Osteoblast (primary cell): Measurements from ENCODE around the gene PTPRD. TPM values are rescaled to one million over a fixed set of nuclear protein-coding genes. Genes with fewer than 3 reads are reported as not detected.

Experiments
- DNase-seq: peaks from one replicate; pipeline ENCODE4 v3.0.0; 2011; ENCODE audit warnings: low spot score, mixed read lengths; ENCODE audit not compliant: insufficient read length; ENCODE audit errors: missing footprints
- H2AFZ ChIP-seq: 2 replicates; pipeline ENCODE4 v1.6.0; 2011; ENCODE audit warnings: mild to moderate bottlenecking, low read length
- H3K27ac ChIP-seq: 2 replicates; pipeline ENCODE4 v1.5.1; 2011; ENCODE audit warnings: mild to moderate bottlenecking, low read depth, low read length, moderate library complexity
- H3K27me3 ChIP-seq: 2 replicates; pipeline ENCODE4 v1.6.0; 2012; ENCODE audit warnings: mild to moderate bottlenecking, control low read depth, inconsistent platforms, low read length, moderate library complexity; ENCODE audit not compliant: insufficient read depth
- H3K36me3 ChIP-seq: 2 replicates; pipeline ENCODE4 v1.5.1; 2011; ENCODE audit warnings: mild to moderate bottlenecking, low read length, control low read depth, moderate library complexity; ENCODE audit not compliant: insufficient read depth
- H3K4me1 ChIP-seq: 2 replicates; pipeline ENCODE4 v1.5.1; 2011; ENCODE audit warnings: mild to moderate bottlenecking, low read length, control low read depth, moderate library complexity; ENCODE audit not compliant: insufficient read depth
- H3K4me2 ChIP-seq: 2 replicates; pipeline ENCODE4 v1.6.0; 2011; ENCODE audit warnings: mild to moderate bottlenecking, low read length; ENCODE audit not compliant: insufficient read depth
- H3K4me3 ChIP-seq: fragments of 200-600 bp; sonication (generic); 3 replicates; pipeline ENCODE4 v1.5.1; 2012; ENCODE audit warnings: mild to moderate bottlenecking, low read length, inconsistent platforms; ENCODE audit not compliant: insufficient read depth
- H3K79me2 ChIP-seq: 2 replicates; pipeline ENCODE4 v1.6.0; 2012; ENCODE audit warnings: mild to moderate bottlenecking, low read length, control low read depth, inconsistent platforms; ENCODE audit not compliant: insufficient read depth
- H3K9me3 ChIP-seq: 2 replicates; pipeline ENCODE4 v1.5.1; 2011; ENCODE audit warnings: low read depth, low read length, control low read depth
- H4K20me1 ChIP-seq: 2 replicates; pipeline ENCODE4 v1.6.0; 2012; ENCODE audit warnings: mild to moderate bottlenecking, low read length, control low read depth; ENCODE audit not compliant: insufficient read depth
- total RNA-seq: library from RNA; depleted of rRNA; stranded (reverse); fragments of >200 nt; gene quantifications from 2 replicates; pipeline ENCODE4 v1.2.3, GENCODE V29; 2012
- TF ChIP-seq, protein P1 (sequence below): IDR thresholded peaks from 2 replicates; pipeline ENCODE4 v1.5.1; 2011; ENCODE audit warnings: mild to moderate bottlenecking, low read depth, low read length, moderate library complexity; ENCODE audit errors: extremely low read depth

Gene PTPRD
- total RNA-seq, 1 donor = 23.9 TPM

DNA sequence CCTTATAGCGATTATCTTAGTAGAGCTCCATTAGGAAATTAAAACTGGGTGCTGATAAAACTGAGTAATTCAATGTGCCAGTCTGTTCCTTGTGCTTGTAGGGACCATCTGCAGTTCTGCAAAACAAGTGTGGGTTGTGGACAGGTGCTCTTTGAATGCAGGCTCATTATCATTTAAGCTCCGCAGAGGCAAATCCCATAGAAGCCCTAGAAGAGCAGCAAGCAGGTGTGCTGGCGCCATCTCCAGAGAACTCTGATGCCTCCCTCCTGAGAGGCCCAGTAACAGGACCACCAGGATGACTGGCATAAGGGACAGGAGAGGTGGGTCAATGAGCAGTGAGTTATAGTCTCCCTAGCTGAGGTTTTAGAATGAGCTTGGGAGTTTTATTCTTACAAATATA, 1470.8 kb downstream of the PTPRD start:
- no peaks in the 10 kb centered on the region for H3K4me1 ChIP-seq
- H3K27me3 ChIP-seq = no peaks in the 10 kb centered on the region
- H2AFZ ChIP-seq = no peak overlapping the region
- peak; percentile 9 for DNase-seq
- H3K9me3 ChIP-seq = no peaks in the 10 kb centered on the region
- H3K79me2 ChIP-seq = no peaks in the 10 kb centered on the region
- no peak overlapping the region for H3K4me3 ChIP-seq
- H3K36me3 ChIP-seq = no peaks in the 10 kb centered on the region
- no peaks in the 10 kb centered on the region for H4K20me1 ChIP-seq
- TF ChIP-seq, protein P1, sequence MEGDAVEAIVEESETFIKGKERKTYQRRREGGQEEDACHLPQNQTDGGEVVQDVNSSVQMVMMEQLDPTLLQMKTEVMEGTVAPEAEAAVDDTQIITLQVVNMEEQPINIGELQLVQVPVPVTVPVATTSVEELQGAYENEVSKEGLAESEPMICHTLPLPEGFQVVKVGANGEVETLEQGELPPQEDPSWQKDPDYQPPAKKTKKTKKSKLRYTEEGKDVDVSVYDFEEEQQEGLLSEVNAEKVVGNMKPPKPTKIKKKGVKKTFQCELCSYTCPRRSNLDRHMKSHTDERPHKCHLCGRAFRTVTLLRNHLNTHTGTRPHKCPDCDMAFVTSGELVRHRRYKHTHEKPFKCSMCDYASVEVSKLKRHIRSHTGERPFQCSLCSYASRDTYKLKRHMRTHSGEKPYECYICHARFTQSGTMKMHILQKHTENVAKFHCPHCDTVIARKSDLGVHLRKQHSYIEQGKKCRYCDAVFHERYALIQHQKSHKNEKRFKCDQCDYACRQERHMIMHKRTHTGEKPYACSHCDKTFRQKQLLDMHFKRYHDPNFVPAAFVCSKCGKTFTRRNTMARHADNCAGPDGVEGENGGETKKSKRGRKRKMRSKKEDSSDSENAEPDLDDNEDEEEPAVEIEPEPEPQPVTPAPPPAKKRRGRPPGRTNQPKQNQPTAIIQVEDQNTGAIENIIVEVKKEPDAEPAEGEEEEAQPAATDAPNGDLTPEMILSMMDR = no peak
- H3K27ac ChIP-seq = no peak overlapping the region
- no peak overlapping the region for H3K4me2 ChIP-seq

DNA sequence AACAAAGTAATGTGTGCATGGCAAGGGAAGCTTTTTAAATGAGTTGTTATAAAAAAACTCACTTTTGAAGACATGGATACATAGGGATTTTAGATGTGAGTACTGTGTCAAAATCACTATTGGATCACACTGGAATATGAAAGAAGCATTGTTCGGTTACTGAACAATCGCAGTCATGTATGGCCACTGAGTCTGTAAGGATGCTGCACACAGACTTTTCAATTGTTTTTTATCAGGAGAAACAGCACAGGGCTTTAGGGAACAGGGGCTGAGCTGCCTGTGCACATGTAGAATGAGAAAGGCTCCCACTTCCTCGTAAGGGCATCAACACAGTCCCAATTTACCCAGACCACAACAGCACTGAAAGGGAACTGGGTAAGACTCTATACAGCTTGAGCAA, 1479.3 kb downstream of the PTPRD start:
- no peak for DNase-seq
- Histone ChIP-seq H3K79me2 (no peaks in the 10 kb centered on the region), H3K4me3 (no peak overlapping the region), H3K27ac (no peak overlapping the region), H2AFZ (no peak overlapping the region), H3K27me3 (no peaks in the 10 kb centered on the region), H3K4me1 (no peaks in the 10 kb centered on the region), H3K36me3 (no peaks in the 10 kb centered on the region), H3K4me2 (no peak overlapping the region), H4K20me1 (no peaks in the 10 kb centered on the region), H3K9me3 (no peaks in the 10 kb centered on the region)
- TF ChIP-seq, protein P1 = no peak

DNA sequence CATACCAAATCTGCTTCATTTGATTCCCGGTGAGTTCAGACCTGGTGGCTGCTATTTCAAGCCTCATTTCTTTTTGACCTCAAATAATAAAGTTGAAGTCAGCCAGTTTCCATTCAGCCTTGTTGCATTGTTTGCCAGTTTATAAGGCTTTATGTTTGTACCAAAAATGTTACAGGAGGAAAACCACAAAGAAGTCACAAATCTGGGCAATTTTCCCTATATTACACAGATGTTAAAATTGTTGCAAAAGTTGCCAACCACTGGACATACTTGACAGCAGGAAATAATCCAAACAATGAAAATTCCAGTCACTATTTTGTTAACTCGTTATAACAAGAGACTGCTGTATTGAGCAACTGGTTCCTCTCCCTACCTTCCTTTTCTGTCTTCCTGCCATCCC, 1488.2 kb downstream of the PTPRD start:
- Histone ChIP-seq H3K79me2 (no peaks in the 10 kb centered on the region), H3K4me3 (no peak overlapping the region), H3K4me1 (no peaks in the 10 kb centered on the region), H4K20me1 (no peaks in the 10 kb centered on the region), H3K9me3 (peaks cover 6% of the 10 kb centered on the region), H2AFZ (no peak overlapping the region), H3K27me3 (no peaks in the 10 kb centered on the region), H3K4me2 (no peak overlapping the region), H3K27ac (no peak overlapping the region), H3K36me3 (no peaks in the 10 kb centered on the region)
- no peak for DNase-seq
- TF ChIP-seq, protein P1 = no peak

DNA sequence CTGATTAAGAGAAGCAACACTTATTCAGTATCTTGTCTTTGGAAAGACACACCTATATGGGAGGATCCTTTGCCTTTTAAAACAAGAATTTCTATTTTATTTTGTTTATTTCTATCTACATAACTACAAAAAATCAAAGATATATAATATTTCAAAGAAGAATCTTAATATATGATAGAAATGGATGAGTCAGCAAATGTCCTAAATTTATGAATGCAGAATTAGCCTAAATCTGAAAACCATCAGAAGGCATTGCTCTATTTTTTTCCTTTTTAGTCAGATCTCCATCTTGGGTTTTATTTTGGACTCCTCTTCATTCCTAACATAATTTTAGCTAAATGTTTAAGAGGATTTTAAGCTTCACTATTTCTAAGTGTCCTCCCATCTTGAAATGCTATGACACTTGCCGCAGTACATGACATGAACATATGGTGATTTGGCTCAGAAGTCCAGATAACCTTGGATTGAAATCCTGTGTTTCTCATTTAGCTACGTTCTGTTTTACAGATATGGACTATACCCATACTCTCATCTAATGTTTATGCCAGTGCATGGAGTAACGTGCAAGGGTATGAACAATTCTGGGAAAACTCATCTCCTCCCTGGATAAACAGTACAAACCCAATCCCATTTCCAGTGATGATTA, 1490.4 kb downstream of the PTPRD start:
- Histone ChIP-seq H3K27me3 (no peaks in the 10 kb centered on the region), H3K4me3 (no peak overlapping the region), H3K36me3 (no peaks in the 10 kb centered on the region), H3K4me2 (no peak overlapping the region), H4K20me1 (no peaks in the 10 kb centered on the region), H3K27ac (no peak overlapping the region), H3K4me1 (no peaks in the 10 kb centered on the region), H3K79me2 (no peaks in the 10 kb centered on the region), H2AFZ (no peak overlapping the region), H3K9me3 (peaks cover 3% of the 10 kb centered on the region)
- TF ChIP-seq, protein P1 = no peak
- DNase-seq = no peak
